Muscle of leg (tissue), 11 donors: ENCODE results near the gene FNIP1. TPM values are rescaled to one million over a fixed set of nuclear protein-coding genes. Genes with fewer than 3 reads are reported as not detected.

Experiments
- DNase-seq: peaks from one replicate; pipeline ENCODE4 v3.0.0; 2013
- H3K27ac ChIP-seq: one replicate; pipeline ENCODE4 v1.5.1; 2013; ENCODE audit warnings: mild to moderate bottlenecking, low read length, control low read depth
- H3K27me3 ChIP-seq: one replicate; pipeline ENCODE4 v1.6.1; 2013; ENCODE audit warnings: low read length; ENCODE audit not compliant: control insufficient read depth, insufficient read depth
- H3K36me3 ChIP-seq: one replicate; pipeline ENCODE4 v1.6.1; 2013; ENCODE audit warnings: low read length; ENCODE audit not compliant: control insufficient read depth, insufficient read depth
- H3K4me1 ChIP-seq: one replicate; pipeline ENCODE4 v1.6.1; 2013; ENCODE audit warnings: low read length; ENCODE audit not compliant: control insufficient read depth, insufficient read depth
- H3K4me3 ChIP-seq: one replicate; pipeline ENCODE4 v1.5.1; 2013; ENCODE audit warnings: low read length, control low read depth
- H3K9me3 ChIP-seq: replicated peaks from 2 replicates; pipeline ENCODE4 v1.6.1; 2013; ENCODE audit warnings: low read depth, low read length; ENCODE audit not compliant: control insufficient read depth
- WGBS: methylation state at CpG from one replicate; pipeline ENCODE4 v1.1.5; 2013; ENCODE audit warnings: missing lambda C conversion rate; ENCODE audit not compliant: insufficient coverage; 5-methylcytosine and 5-hydroxymethylcytosine counted together
- polyA plus RNA-seq, 8 donors: library from polyadenylated mRNA; unstranded; fragments of 120-200 nt; gene quantifications; one replicate each; pipeline versions ENCODE4 v1.2.1 to v1.2.3, GENCODE V29; 2013; ENCODE audit warnings: inconsistent platforms in 1 of 8, low replicate concordance in 1 of 8; ENCODE audit not compliant: insufficient read length in 8 of 8, insufficient read depth in 1 of 8
- total RNA-seq: library from RNA; stranded (reverse); fragments of 120-200 nt; gene quantifications from one replicate; pipeline ENCODE4 v1.2.4, GENCODE V29; 2013

Gene FNIP1
- total and polyA plus RNA-seq, 9 donors = 10.4 to 26.5 (median 12.0) TPM

GRCh38 chr5:131756942-131757341 is 39.9 kb downstream of the FNIP1 start:
- H3K27ac ChIP-seq = no peak overlapping the region

GRCh38 chr5:131754363-131754762 is 42.5 kb downstream of the FNIP1 start:
- Histone ChIP-seq H3K27ac (no peak overlapping the region), H3K27me3 (no peaks in the 10 kb centered on the region), H3K9me3 (no peaks in the 10 kb centered on the region), H3K36me3 (no peaks in the 10 kb centered on the region), H3K4me1 (no peaks in the 10 kb centered on the region), H3K4me3 (no peak overlapping the region)
- no CpG with 5 or more reads among the region's 1 CpG for WGBS
- no peak for DNase-seq

More at GRCh38 chr5:131756942-131757341, 39.9 kb downstream of the FNIP1 start:
- WGBS = no CpG with 5 or more reads among the region's 1 CpG
- Histone ChIP-seq H3K4me3 (no peak overlapping the region), H3K9me3 (no peaks in the 10 kb centered on the region), H3K36me3 (no peaks in the 10 kb centered on the region), H3K27me3 (no peaks in the 10 kb centered on the region), H3K4me1 (no peaks in the 10 kb centered on the region)
- no peak for DNase-seq

GRCh38 chr5:131751506-131751905 is 45.3 kb downstream of the FNIP1 start:
- Histone ChIP-seq H3K9me3 (no peaks in the 10 kb centered on the region), H3K27ac (no peak overlapping the region), H3K4me1 (no peaks in the 10 kb centered on the region), H3K36me3 (no peaks in the 10 kb centered on the region), H3K27me3 (no peaks in the 10 kb centered on the region), H3K4me3 (no peak overlapping the region)
- no CpG with 5 or more reads among the region's 2 CpGs for WGBS
- DNase-seq = no peak

GRCh38 chr5:131749723-131750470 is 46.9 kb downstream of the FNIP1 start:
- Histone ChIP-seq H3K36me3 (no peaks in the 10 kb centered on the region), H3K4me3 (no peak overlapping the region), H3K4me1 (no peaks in the 10 kb centered on the region), H3K27me3 (no peaks in the 10 kb centered on the region), H3K9me3 (no peaks in the 10 kb centered on the region), H3K27ac (no peak overlapping the region)
- no peak for DNase-seq
- WGBS = 97% methylated on average over 3 of the region's 7 CpGs

- H3K27me3 ChIP-seq = no peaks in the 10 kb centered on the region
- no peak overlapping the region for H3K4me3 ChIP-seq
- no peak overlapping the region for H3K27ac ChIP-seq
- no peaks in the 10 kb centered on the region for H3K9me3 ChIP-seq
- H3K36me3 ChIP-seq = no peaks in the 10 kb centered on the region
- DNase-seq = no peak
- no peaks in the 10 kb centered on the region for H3K4me1 ChIP-seq
- WGBS = 100% methylated on average over 1 of the region's 7 CpGs
These were observed 47.7 kb downstream of the FNIP1 start for GRCh38 chr5:131749138-131749537.

GRCh38 chr5:131747180-131748105 is 49.4 kb downstream of the FNIP1 start:
- no peaks in the 10 kb centered on the region for H3K4me1 ChIP-seq

GRCh38 chr5:131746423-131746822 is 50.4 kb downstream of the FNIP1 start:
- whole genome bisulfite sequencing = no CpG with 5 or more reads among the region's 4 CpGs
- DNase-seq = no peak

More at GRCh38 chr5:131747180-131748105, 49.4 kb downstream of the FNIP1 start:
- Histone ChIP-seq H3K36me3 (peaks cover 6% of the 10 kb centered on the region), H3K27ac (no peak overlapping the region), H3K27me3 (no peaks in the 10 kb centered on the region), H3K9me3 (no peaks in the 10 kb centered on the region), H3K4me3 (no peak overlapping the region)
- no peak for DNase-seq
- WGBS = no CpG with 5 or more reads among the region's 6 CpGs

GRCh38 chr5:131745703-131746102 is 51.1 kb downstream of the FNIP1 start:
- H3K4me3 ChIP-seq = no peak overlapping the region
- DNase-seq = no peak
- H3K27me3 ChIP-seq = no peaks in the 10 kb centered on the region
- H3K27ac ChIP-seq = no peak overlapping the region
- no peaks in the 10 kb centered on the region for H3K4me1 ChIP-seq
- H3K36me3 ChIP-seq = peaks cover 11% of the 10 kb centered on the region
- WGBS = no CpG with 5 or more reads among the region's 4 CpGs
- no peaks in the 10 kb centered on the region for H3K9me3 ChIP-seq

More at GRCh38 chr5:131746423-131746822, 50.4 kb downstream of the FNIP1 start:
- H3K9me3 ChIP-seq = no peaks in the 10 kb centered on the region
- peaks cover 10% of the 10 kb centered on the region for H3K36me3 ChIP-seq
- H3K27me3 ChIP-seq = no peaks in the 10 kb centered on the region
- no peak overlapping the region for H3K27ac ChIP-seq
- H3K4me1 ChIP-seq = no peaks in the 10 kb centered on the region
- H3K4me3 ChIP-seq = no peak overlapping the region

GRCh38 chr5:131745155-131745554 is 51.7 kb downstream of the FNIP1 start:
- WGBS = 100% methylated on average over 1 of the region's 3 CpGs
- no peaks in the 10 kb centered on the region for H3K4me1 ChIP-seq
- no peaks in the 10 kb centered on the region for H3K27me3 ChIP-seq
- peaks cover 13% of the 10 kb centered on the region for H3K36me3 ChIP-seq
- no peak overlapping the region for H3K4me3 ChIP-seq
- H3K9me3 ChIP-seq = no peaks in the 10 kb centered on the region
- no peak overlapping the region for H3K27ac ChIP-seq
- DNase-seq = no peak

- Histone ChIP-seq H3K27me3 (no peaks in the 10 kb centered on the region), H3K27ac (no peak overlapping the region), H3K36me3 (peaks cover 20% of the 10 kb centered on the region), H3K4me3 (no peak overlapping the region), H3K9me3 (no peaks in the 10 kb centered on the region), H3K4me1 (no peaks in the 10 kb centered on the region)
- DNase-seq = no peak
- WGBS = 100% methylated on average over 1 of the region's 3 CpGs
These were observed 56.3 kb downstream of the FNIP1 start for GRCh38 chr5:131740477-131740876.
